Measurements from ENCODE around the gene ADGRV1.
"Not testable (repeated sequence)": the region's sequence is repeated elsewhere in the genome, so short reads cannot be mapped to it uniquely, and the experiment has no call there.

Gene ADGRV1

DNA sequence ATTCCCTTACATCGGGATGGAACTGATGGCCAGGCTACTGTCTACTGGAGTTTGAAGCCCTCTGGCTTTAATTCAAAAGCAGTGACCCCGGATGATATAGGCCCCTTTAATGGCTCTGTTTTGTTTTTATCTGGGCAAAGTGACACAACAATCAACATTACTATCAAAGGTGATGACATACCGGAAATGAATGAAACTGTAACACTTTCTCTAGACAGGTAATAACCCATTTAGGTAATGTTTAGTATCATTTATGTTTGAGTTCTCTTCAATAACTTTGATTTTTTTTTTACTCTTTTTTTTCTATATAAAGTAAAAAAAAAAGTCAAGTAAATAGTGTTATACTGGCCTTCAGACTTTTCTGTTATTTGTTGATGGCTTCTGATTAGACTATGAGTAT lies 79.1 kb downstream of the ADGRV1 start:
- no peak overlapping the region for H3K4me3 ChIP-seq (ENCODE audit: low read length)
- no peak for DNase-seq (ENCODE audit: low read depth, low spot score)

DNA sequence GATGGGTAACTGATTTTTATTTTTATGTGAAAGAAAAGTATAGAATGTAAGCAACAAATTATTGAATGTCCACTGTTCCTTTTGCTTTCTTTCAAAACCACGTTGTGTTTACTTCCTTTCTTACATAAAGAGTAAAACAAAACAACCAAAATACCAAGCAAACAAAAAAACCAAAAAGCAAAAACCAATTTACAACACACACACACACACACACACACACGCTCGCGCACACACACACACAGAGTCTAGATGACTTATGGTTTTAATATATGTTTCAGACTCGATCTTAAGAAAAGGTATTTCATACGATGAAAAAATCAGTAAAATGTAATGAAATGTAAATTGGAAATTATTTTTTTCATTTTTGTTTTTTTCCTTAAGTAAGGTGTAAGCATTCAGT lies 80.3 kb downstream of the ADGRV1 start:
- H3K4me3 ChIP-seq (ENCODE audit: low read length) = no peak overlapping the region
- DNase-seq (ENCODE audit: low read depth, low spot score) = no peak

DNA sequence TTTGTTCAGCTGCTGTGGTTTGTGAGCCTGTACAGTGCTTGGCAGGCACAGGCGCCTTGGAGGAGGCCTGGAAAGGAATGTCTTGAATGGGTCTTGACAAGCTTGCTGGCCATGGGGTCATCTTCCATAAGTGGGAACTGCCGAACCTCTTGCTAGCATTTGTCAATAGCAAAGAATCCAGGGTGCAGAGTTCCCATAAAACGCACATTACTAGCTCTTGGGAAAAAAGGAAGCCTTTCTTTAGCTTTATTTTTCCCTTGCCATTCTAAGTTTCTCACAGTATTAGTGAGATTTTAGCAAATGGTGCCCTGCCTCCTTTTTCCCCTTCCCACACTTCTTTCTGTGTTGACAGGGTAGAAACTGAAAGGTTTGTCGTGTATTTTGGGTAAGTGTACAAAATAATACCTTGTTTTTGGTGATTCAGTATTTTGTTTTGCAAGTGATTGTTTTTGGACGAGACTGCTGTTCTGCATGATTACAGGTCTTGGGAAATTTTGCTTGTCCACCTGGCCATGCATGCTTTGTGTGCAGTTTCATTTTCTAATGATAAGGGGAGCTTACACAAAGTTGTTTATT lies 82.0 kb downstream of the ADGRV1 start:
- no peak for DNase-seq (ENCODE audit: low read depth, low spot score)
- no peak overlapping the region for H3K4me3 ChIP-seq (ENCODE audit: low read length)

DNA sequence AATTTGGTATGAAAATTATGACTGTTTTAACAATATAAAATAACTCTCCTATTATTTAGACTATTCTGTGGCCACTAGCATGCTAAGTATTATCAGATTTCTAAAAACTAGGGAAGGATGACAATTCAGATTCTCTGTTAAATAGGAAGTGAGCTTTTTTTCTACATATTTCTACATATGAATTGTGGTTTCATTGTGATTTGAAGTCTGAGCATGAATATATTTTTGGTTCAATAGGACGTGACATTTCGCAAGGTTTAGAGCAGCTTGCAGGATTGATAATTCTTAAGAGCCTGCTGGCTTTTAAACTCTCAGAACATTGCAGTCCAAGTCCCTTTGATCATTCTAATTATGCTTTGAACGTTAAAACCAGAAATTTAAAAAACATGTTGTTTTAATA lies 82.9 kb downstream of the ADGRV1 start:
- no peak for DNase-seq (ENCODE audit: low read depth, low spot score)

DNA sequence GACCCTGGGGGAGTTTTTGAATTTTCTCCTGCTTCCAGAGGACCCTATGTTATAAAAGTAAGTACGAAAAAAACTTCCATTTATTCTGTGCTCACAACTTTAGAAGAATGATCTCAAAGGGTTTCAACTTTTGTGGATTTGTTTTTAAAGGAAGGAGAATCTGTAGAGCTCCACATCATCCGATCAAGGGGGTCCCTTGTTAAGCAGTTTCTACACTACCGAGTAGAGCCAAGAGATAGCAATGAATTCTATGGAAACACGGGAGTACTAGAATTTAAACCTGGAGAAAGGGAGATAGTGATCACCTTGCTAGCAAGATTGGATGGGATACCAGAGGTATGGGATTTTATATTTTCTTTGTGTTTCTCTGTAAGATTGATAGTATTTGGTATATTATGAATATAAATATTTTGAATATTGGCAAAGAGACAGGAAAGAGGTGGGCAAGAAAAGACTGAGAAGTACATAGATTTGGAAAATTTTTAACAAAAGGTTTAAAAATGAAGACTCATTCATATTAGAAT lies 84.2 kb downstream of the ADGRV1 start:
- no peak for DNase-seq (ENCODE audit: low read depth, low spot score)
- H3K4me3 ChIP-seq (ENCODE audit: low read length) = no peak overlapping the region

More for the DNA sequence above, 82.9 kb downstream of the ADGRV1 start:
- no peak overlapping the region for H3K4me3 ChIP-seq (ENCODE audit: low read length)

DNA sequence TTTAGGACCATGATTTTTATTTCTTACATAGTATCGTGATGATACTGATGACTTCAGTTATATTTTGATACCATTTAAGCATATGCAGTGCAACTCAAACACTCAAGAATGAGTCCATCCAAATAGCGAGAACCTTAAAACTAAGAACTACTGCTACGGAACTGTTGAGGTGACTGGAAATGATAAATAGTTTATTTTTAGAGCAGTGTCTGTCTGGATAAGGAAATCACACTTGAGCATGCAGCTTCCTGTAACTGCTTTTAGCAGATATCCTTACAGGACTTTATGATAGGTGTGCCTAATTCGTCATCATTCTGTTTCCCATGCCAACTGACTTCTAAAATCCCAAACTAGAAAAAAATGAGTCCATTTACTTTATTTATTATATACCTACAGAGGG lies 85.5 kb downstream of the ADGRV1 start:
- H3K4me3 ChIP-seq (ENCODE audit: low read length) = no peak overlapping the region
- no peak for DNase-seq (ENCODE audit: low read depth, low spot score)

DNA sequence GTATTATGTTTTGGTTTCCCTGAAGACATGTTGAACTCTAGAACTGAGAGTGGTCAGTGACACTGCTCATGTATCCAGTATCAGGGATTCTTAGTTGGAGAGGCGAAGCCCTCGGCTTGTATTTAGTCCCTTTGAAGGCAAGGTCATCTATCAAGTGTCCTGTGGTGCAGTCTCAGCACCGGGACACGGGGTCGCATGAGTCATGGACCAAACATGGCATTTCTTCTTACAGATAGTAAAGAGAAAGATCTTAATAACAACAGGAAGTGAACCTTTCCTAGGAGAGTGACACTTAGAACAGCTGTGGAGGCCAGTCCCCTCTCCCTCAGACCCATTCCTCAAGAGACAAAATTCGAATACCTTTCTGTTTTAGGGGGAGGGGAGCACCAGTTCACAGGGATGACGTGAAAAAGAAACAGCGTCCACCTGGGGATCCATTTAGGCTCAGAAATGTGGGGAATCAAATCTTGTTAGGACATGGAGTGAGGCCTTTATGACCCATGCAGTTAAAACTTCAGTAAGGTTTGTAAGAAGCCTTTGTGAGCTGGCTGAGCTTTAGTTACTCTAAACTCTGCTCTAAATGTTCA lies 86.5 kb downstream of the ADGRV1 start:
- H3K4me3 ChIP-seq (ENCODE audit: low read length) = no peak overlapping the region
- no peak for DNase-seq (ENCODE audit: low read depth, low spot score)

DNA sequence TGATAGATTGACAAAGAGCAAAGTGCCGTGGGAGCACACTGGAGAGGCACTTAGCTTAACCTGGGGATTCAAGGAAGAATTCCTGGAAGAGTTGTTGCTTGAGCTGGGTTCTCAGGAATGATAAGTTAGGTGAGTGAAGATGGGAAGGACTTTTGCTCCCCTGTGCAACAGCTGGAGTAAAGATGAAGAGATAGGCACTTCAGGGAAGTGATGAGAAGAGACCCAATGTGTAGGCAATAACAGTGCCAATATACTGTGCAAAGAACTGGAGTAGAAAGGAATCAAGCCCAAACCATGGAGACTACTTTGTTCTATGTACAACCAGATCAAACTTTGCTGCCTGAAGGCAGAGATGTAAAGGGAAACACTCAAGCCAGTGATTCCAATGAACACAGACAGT lies 92.2 kb downstream of the ADGRV1 start:
- no peak for DNase-seq (ENCODE audit: low read depth, low spot score)
- H3K4me3 ChIP-seq (ENCODE audit: low read length) = no peak overlapping the region

DNA sequence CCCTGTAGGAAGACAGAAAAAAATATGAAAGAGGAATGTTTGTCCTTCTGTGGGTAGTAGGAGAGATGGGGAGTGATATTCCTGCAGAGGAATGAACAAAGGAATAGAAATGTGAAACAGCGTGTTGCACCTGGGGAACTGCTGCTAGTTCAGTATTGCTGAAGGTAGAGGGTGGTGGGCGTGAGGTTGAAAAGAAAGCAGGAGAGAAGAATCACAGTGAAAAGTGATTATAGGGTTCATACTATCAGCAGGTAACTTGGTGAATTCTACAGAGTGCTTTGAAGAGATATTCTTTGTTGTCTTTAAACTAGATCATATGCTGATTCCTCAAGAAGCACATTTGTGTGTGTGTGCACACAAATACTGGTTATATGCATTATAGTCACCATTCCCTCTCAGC lies 95.6 kb downstream of the ADGRV1 start:
- H3K4me3 ChIP-seq (ENCODE audit: low read length) = no peak overlapping the region
- DNase-seq (ENCODE audit: low read depth, low spot score) = no peak

DNA sequence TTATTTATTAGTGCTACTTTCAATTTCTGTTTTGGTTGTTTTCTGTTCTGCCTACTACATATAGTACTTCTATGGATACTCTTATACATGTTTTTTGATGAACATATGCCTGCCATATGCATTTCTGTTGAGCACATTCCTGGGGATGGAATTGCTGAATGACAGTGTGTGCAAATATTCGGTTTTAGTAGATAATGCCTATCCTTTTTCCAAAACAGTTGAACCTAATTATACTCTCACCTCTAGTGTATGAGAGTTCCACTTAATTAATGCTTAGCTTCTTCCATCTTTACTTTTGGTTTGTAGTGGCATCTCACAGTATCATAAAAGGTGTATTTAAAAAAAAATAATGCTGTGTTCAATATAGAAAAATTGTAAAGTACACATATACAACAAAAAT lies 96.8 kb downstream of the ADGRV1 start:
- DNase-seq (ENCODE audit: low read depth, low spot score) = no peak

DNA sequence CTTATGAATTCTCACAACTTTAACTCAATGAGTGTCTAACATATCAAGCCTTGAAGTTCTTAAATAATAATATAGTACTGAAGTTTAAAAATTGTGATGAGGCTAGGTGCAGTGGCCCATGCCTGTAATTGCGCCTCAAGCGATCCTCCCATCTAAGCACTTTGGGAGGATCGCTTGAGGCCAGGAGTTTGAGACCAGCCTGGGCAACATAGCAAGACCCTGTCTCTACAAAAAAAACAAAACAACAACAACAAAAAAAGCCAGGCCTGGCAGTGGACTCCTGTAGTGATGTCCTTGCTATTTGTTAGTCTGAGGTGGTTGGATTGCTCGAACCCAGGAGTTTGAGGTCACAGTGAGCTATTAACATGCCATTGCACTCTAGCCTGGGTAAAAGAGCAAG lies 98.4 kb downstream of the ADGRV1 start:
- DNase-seq (ENCODE audit: low read depth, low spot score) = no peak
- H3K4me3 ChIP-seq (ENCODE audit: low read length) = no peak overlapping the region

More for the DNA sequence above, 96.8 kb downstream of the ADGRV1 start:
- H3K4me3 ChIP-seq (ENCODE audit: low read length) = no peak overlapping the region

DNA sequence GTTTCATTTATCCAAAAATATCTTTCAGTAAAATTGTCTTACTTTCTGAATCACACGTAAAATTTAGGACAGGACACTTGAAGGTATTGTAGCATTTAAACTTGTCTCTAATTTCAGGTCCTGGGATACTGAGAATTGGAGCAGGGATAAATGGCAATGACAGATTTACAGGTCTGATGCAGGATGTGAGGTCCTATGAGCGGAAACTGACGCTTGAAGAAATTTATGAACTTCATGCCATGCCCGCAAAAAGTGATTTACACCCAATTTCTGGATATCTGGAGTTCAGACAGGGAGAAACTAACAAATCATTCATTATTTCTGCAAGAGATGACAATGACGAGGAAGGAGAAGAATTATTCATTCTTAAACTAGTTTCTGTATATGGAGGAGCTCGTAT lies 99.2 kb downstream of the ADGRV1 start:
- no peak for DNase-seq (ENCODE audit: low read depth, low spot score)
- H3K4me3 ChIP-seq (ENCODE audit: low read length) = no peak overlapping the region

DNA sequence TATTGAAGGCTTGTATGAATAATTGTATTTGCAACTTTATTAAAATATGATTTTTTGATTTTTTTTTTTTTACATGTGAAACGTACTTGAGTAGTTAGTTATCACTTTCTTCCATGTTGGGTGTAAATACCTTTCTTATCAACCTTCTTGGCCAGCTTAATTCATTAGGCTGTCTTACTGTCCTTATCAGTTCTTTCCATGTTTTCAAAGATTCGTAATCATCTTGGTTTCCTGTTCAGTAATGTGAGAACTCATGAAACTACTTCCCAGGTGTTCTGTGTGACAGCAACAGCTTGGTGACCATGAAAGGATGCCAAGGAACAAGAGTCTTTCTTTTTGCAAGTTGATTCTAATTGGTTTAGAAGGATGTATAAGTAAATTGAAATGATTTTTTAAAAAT lies 100.0 kb downstream of the ADGRV1 start:
- no peak overlapping the region for H3K4me3 ChIP-seq (ENCODE audit: low read length)
- DNase-seq (ENCODE audit: low read depth, low spot score) = no peak

DNA sequence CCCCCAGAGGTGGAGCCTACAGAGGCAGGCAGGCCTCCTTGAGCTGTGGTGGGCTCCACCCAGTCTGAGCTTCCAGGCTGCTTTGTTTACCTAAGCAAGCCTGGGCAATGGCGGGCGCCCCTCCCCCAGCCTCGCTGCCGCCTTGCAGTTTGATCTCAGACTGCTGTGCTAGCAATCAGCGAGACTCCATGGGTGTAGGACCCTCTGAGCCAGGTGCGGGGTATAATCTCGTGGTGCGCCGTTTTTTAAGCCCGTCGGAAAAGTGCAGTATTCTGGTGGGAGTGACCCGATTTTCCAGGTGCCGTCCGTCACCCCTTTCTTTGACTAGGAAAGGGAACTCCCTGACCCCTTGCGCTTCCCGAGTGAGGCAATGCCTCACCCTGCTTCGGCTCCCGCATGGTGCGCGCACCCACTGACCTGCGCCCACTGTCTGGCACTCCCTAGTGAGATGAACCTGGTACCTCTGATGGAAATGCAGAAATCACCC lies 109.5 kb downstream of the ADGRV1 start:
- DNase-seq (ENCODE audit: low read depth, low spot score); H3K4me3 ChIP-seq (ENCODE audit: low read length): not testable (repeated sequence)

DNA sequence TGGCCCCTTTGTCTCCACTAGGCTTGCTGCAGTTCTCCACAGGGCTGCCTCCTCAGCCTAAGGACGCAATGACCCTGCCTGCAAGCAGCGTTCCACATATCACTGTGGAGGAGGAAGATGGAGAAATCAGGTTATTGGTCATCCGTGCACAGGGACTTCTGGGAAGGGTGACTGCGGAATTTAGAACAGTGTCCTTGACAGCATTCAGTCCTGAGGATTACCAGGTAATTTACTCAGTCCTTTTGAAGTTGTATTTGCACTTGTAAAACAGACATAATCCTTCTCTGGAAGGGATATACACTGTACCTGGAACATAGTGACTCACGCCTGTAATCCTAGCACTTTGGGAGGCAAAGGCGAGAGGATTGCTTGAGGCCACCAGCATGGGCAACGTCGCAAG lies 116.6 kb downstream of the ADGRV1 start:
- no peak for DNase-seq (ENCODE audit: low read depth, low spot score)
- H3K4me3 ChIP-seq (ENCODE audit: low read length) = no peak overlapping the region

DNA sequence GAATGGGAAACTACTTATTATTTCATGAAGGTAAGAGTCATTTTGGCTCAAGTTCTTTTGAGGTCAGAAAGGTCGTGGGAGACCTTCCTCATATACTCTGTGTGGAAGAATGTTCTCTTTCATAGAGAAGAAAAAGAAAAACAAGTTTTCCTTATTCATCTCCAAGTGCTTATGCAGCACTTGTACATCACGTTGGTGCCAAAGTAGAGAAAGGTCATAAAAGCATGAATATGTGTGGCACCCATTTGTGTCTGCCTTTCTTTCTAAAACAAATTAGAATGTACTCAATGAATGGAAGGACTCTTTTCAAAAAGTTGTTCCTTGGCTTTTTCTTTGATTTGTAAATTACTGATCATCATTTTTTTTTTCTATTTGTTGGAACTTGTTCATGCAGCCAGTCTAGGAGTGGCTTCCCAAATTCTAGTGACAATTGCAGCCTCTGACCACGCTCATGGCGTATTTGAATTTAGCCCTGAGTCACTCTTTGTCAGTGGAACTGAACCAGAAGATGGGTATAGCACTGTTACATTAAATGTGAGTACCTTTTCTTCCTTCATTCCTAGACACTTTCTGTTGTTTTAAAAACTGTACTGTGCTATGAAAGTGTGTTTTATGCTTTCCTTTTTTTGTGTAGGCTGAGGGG lies 122.4 kb downstream of the ADGRV1 start:
- no peak for DNase-seq (ENCODE audit: low read depth, low spot score)
- H3K4me3 ChIP-seq (ENCODE audit: low read length) = no peak overlapping the region

DNA sequence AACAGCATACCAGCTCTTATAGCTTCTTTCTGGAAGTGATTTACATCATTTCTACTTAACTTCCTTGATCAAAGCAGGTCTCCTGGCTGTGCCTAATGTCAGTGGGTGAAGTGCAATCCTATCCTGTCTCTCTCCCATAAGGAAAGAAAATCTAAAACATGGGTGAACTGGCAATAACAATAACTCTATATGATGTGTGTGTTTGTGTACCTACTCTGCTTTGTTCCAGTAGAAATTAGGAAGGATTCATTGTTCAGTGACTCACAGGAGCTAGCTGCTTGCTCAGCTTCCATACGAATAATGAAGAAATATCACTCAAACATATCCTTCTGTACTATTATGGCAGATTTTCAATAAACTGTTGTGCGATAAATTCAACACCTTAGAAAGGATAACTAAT lies 123.7 kb downstream of the ADGRV1 start:
- no peak for DNase-seq (ENCODE audit: low read depth, low spot score)
- no peak overlapping the region for H3K4me3 ChIP-seq (ENCODE audit: low read length)

DNA sequence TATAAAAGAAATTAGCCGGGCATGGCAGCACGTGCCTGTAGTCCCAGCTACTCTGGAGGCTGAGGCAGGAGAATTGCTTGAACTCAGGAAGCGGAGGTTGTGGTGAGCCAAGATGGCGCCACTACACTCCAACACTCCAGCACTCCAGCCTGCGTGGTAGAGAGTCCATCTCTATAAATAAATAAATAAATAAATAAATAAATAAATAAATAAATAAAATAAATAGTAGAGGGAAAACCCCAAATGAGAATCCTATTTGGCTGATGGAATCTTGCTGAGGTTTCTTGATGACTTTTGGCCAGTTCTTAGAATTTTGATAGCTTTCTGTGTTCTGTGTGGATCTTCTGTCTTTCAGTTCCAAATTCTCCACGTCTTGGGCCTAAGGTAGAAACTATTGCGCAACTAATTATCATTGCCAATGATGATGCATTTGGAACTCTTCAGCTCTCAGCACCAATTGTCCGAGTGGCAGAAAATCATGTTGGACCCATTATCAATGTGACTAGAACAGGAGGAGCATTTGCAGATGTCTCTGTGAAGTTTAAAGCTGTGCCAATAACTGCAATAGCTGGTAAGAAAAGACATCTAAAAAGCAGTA lies 126.9 kb downstream of the ADGRV1 start:
- no peak for DNase-seq (ENCODE audit: low read depth, low spot score)
- no peak overlapping the region for H3K4me3 ChIP-seq (ENCODE audit: low read length)

DNA sequence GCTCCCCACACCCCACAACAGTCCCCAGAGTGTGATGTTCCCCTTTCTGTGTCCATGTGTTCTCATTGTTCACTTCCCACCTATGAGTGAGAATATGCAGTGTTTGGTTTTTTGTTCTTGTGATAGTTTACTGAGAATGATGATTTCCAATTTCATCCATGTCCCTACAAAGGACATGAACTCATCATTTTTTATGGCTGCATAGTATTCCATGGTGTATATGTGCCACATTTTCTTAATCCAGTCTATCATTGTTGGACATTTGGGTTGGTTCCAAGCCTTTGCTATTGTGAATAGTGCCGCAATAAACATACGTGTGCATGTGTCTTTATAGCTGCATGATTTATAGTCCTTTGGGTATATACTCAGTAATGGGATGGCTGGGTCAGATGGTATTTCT lies 127.8 kb downstream of the ADGRV1 start:
- DNase-seq (ENCODE audit: low read depth, low spot score); H3K4me3 ChIP-seq (ENCODE audit: low read length): not testable (repeated sequence)

DNA sequence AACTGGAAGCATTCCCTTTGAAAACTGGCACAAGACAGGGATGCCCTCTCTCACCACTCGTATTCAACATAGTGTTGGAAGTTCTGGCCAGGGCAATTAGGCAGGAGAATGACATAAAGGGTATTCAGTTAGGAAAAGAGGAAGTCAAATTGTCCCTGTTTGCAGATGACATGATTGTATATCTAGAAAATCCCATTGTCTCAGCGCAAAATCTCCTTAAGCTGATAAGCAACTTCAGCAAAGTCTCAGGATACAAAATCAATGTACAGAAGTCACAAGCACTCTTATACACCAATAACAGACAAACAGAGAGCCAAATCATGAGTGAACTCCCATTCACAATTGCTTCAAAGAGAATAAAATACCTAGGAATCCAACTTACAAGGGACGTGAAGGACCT lies 128.9 kb downstream of the ADGRV1 start:
- not testable (repeated sequence) for DNase-seq (ENCODE audit: low read depth, low spot score); H3K4me3 ChIP-seq (ENCODE audit: low read length)

All from Jurkat, Clone E6-1 (cell line).